AG09309 (cell line): ENCODE measurements around the gene WWC2.
"Not testable (repeated sequence)": the region's sequence is repeated elsewhere in the genome, so short reads cannot be mapped to it uniquely, and the experiment has no call there.

Source experiments
- DNase-seq: peaks from one replicate; pipeline ENCODE4 v3.0.0-alpha.2; 2010; ENCODE audit warnings: low read depth
- H3K4me3 ChIP-seq: 2 replicates; pipeline ENCODE4 v1.5.1; 2011; ENCODE audit warnings: mild to moderate bottlenecking, low read depth, low read length, moderate library complexity; ENCODE audit not compliant: control insufficient read depth
- CTCF ChIP-seq: IDR thresholded peaks from 2 replicates; pipeline ENCODE4 v1.5.1; 2011; ENCODE audit warnings: mild to moderate bottlenecking, low read depth, low read length, inconsistent platforms; ENCODE audit not compliant: insufficient read depth, control insufficient read depth; ENCODE audit errors: missing control alignments

The WWC2 gene

GRCh38 chr4:183107891-183108459, 8.9 kb downstream of the WWC2 start:
- no peak for TF ChIP-seq CTCF
- H3K4me3 ChIP-seq: no peak overlapping the region
- DNase-seq: no peak

- no peak for DNase-seq
- TF ChIP-seq CTCF: no peak
- H3K4me3 ChIP-seq: no peak overlapping the region
These were observed 11.2 kb downstream of the WWC2 start for GRCh38 chr4:183110244-183110643.

DNA sequence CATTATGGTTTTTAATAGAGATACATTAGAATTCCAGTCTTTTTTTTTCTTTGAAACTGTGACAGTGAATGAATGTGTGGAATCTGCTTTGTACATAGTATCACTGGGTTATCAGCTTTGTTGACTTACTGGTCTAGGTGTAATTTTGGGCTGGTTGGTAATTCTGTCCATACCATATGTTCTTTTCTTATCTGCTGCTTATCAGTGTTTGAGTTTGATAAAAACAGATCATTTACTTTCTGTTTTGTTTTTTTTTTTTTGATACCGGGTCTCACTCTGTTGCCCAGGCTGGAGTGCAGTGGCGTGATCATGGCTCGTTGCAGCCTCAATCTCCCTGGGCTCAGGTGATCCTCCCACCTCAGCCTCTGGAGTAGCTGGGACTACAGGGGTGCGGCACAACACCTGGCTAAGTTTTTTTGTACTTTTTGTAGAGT, 12.4 kb downstream of the WWC2 start:
- no peak for TF ChIP-seq CTCF
- DNase-seq: no peak
- H3K4me3 ChIP-seq: no peak overlapping the region

GRCh38 chr4:183118141-183118540, 19.1 kb downstream of the WWC2 start:
- TF ChIP-seq CTCF: no peak
- no peak overlapping the region for H3K4me3 ChIP-seq
- no peak for DNase-seq

DNA sequence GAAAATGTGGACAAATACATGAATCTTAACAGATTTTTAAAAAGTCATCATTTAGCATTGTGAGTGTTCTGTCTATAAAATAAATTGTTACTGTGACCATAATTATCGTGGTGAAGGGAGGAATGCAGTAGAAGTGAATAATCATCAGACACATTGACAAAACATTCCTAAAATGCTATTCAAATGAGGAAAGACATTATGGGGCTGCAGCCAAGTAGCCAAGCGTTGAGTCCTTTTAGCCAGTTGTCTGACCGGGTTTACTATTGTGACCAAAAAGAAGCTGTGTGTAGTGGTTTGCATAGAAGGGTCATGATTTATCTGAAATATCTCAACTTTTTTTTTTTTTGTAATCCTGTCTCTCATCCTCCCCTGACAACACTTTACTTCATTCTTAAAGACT, 19.5 kb downstream of the WWC2 start:
- TF ChIP-seq CTCF: no peak
- no peak overlapping the region for H3K4me3 ChIP-seq
- peak; percentile 70 for DNase-seq

DNA sequence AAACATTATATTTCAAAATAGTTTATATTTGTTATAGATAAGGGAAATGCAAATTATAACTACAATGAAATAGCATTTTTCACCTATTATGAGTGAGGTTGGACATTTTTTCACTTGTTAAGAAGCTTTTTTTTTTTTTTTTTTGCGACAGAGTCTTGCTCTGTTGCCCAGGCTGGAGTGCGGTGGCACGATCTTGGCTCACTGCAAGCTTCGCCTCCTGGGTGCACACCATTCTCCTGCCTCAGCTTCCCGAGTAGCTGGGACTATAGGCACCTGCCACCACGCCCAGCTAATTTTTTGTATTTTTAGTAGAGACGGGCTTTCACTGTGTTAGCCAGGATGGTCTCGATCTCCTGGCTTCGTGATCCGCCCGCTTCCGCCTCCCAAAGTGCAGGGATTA, 22.6 kb downstream of the WWC2 start:
- not testable (repeated sequence) for H3K4me3 ChIP-seq, DNase-seq

GRCh38 chr4:183124228-183124627, 25.2 kb downstream of the WWC2 start:
- no peak for DNase-seq
- TF ChIP-seq CTCF: no peak
- no peak overlapping the region for H3K4me3 ChIP-seq
